HCT116 (cell line): ENCODE data around the gene GALK1. TPM values are rescaled to one million over a fixed set of nuclear protein-coding genes. Genes with fewer than 3 reads are reported as not detected.

Experiments
- ATAC-seq: fragments of 200-7000 bp; cut with Tn5 transposase; 2 replicates; pipeline ENCODE4 v1.9.1; 2020; ENCODE audit warnings: mild to moderate bottlenecking, moderate library complexity
- BruUV-seq: library from RNA; stranded (reverse); fragments of 400-500 nt; replicated peaks from 2 replicates; lab custom pipeline; 2021; lab: Mats Ljungman, UMichigan
- CTCF ChIA-PET: fragments of 300-600 bp; sonication (Branson Sonifier 250); formaldehyde crosslinking; loops from one replicate; lab custom pipeline; 2021; ENCODE audit warnings: antibody characterized with exemption; lab: Charles Lee
- POLR2A ChIA-PET: fragments of 300-600, 350-600 bp; sonication (Branson Sonifier 250); formaldehyde crosslinking; loops from one replicate; lab custom pipeline; 2021; ENCODE audit warnings: antibody characterized with exemption; lab: Charles Lee
- RAD21 ChIA-PET, 2 experiments: fragments of 300-600 bp; sonication (Branson Sonifier 250); formaldehyde crosslinking; loops; one replicate each; lab custom pipeline; 2023; ENCODE audit warnings: low total read pairs in 2 of 2; ENCODE audit not compliant: uncharacterized antibody in 2 of 2, unreplicated experiment in 2 of 2, low non-redundant PET in 1 of 2; lab: Charles Lee
- DNase-seq: peaks from one replicate; pipeline ENCODE4 v3.0.0-alpha.2; 2010; ENCODE audit warnings: low read depth, low spot score
- H2AFZ ChIP-seq: fragments of 200-600 bp; shearing (Covaris generic), sonication (generic); 2 replicates; pipeline ENCODE4 v1.6.1; 2017; ENCODE audit warnings: low read depth, mixed run types, mixed read lengths, antibody characterized with exemption, low read length; ENCODE audit not compliant: poor library complexity, severe bottlenecking
- H3K27ac ChIP-seq: 2 replicates; pipeline ENCODE4 v1.5.1; 2012; ENCODE audit warnings: low read depth, low read length
- H3K27me3 ChIP-seq: fragments of 200-600 bp; sonication (generic); 2 replicates; pipeline ENCODE4 v1.6.1; 2016; ENCODE audit warnings: mixed run types, low read length, mixed read lengths; ENCODE audit not compliant: insufficient read depth
- H3K36me3 ChIP-seq, 2 experiments: fragments of 200-500 bp in 1 of 2; fragments of 200-600 bp in 1 of 2; sonication (Bioruptor generic) in 1 of 2; sonication (generic) in 1 of 2; 2 replicates each; pipeline versions ENCODE4 v1.5.1 to v1.6.1; 2014 to 2016; ENCODE audit warnings: low read length in 2 of 2, inconsistent platforms in 1 of 2, mixed read lengths in 1 of 2, mixed run types in 1 of 2; ENCODE audit not compliant: insufficient read depth in 2 of 2, control insufficient read depth in 1 of 2
- H3K4me1 ChIP-seq, 2 experiments: fragments of 200-600 bp in 1 of 2; sonication (generic) in 1 of 2; 2 replicates each; pipeline versions ENCODE4 v1.5.1 to v1.6.1; 2012 to 2017; ENCODE audit warnings: low read length in 2 of 2, inconsistent platforms in 1 of 2, mild to moderate bottlenecking in 1 of 2, mixed read lengths in 1 of 2, mixed run types in 1 of 2, moderate library complexity in 1 of 2; ENCODE audit not compliant: insufficient read depth in 2 of 2, control insufficient read depth in 1 of 2
- H3K4me2 ChIP-seq: fragments of 200-600 bp; sonication (generic); 2 replicates; pipeline ENCODE4 v1.6.1; 2017; ENCODE audit warnings: mixed run types, low read length, mixed read lengths
- H3K4me3 ChIP-seq, 2 experiments: fragments of 200-600 bp in 1 of 2; sonication (generic) in 1 of 2; replicated peaks in 1 of 2; 2 replicates each; pipeline ENCODE4 v1.5.1; 2011 to 2016; ENCODE audit warnings: low read length in 2 of 2, control low read depth in 1 of 2, low read depth in 1 of 2, mild to moderate bottlenecking in 1 of 2, mixed read lengths in 1 of 2, mixed run types in 1 of 2
- H3K79me2 ChIP-seq: fragments of 200-600 bp; sonication (generic); 2 replicates; pipeline ENCODE4 v1.6.1; 2017; ENCODE audit warnings: mild to moderate bottlenecking, mixed run types, low read length, moderate library complexity, mixed read lengths; ENCODE audit not compliant: insufficient read depth
- H3K9ac ChIP-seq: fragments of 200-600 bp; sonication (generic); 2 replicates; pipeline ENCODE4 v1.6.1; 2016; ENCODE audit warnings: low read length, mixed read lengths
- H3K9me2 ChIP-seq: fragments of 200-600 bp; sonication (generic), shearing (Covaris generic); 2 replicates; pipeline ENCODE4 v1.6.1; 2017; ENCODE audit warnings: mixed run types, mild to moderate bottlenecking, moderate library complexity; ENCODE audit not compliant: insufficient read depth
- H3K9me3 ChIP-seq, 2 experiments: fragments of 200-500 bp in 1 of 2; fragments of 200-600 bp in 1 of 2; sonication (Bioruptor generic) in 1 of 2; sonication (generic) in 1 of 2; 2 replicates each; pipeline ENCODE4 v1.6.1; 2014 to 2017; ENCODE audit warnings: low read length in 2 of 2, mixed read lengths in 2 of 2, inconsistent platforms in 1 of 2, low read depth in 1 of 2, mild to moderate bottlenecking in 1 of 2, mixed run types in 1 of 2, moderate library complexity in 1 of 2; ENCODE audit not compliant: control insufficient read depth in 1 of 2, insufficient read depth in 1 of 2
- H4K20me1 ChIP-seq: fragments of 200-600 bp; sonication (generic), shearing (Covaris generic); 2 replicates; pipeline ENCODE4 v1.6.1; 2017; ENCODE audit warnings: mixed run types, mild to moderate bottlenecking, moderate library complexity; ENCODE audit not compliant: insufficient read depth
- CBX3 ChIP-seq: IDR thresholded peaks from 2 replicates; pipeline ENCODE4 v1.6.1; 2012; ENCODE audit warnings: low read depth
- CEBPB ChIP-seq: IDR thresholded peaks from 2 replicates; pipeline ENCODE4 v1.6.1; 2012; ENCODE audit warnings: low read depth
- EGR1 ChIP-seq: IDR thresholded peaks from 2 replicates; pipeline ENCODE4 v1.6.1; 2012; ENCODE audit warnings: low read depth
- ELF1 ChIP-seq: IDR thresholded peaks from 2 replicates; pipeline ENCODE4 v1.6.1; 2012; ENCODE audit warnings: low read depth, borderline replicate concordance
- REST ChIP-seq: IDR thresholded peaks from 2 replicates; pipeline ENCODE4 v1.6.1; 2012; ENCODE audit warnings: low read depth
- SRF ChIP-seq: IDR thresholded peaks from 2 replicates; pipeline ENCODE4 v1.6.1; 2012; ENCODE audit warnings: low read depth
- TCF7L2 ChIP-seq: IDR thresholded peaks from 2 replicates; pipeline ENCODE4 v1.7.0; 2011; ENCODE audit warnings: borderline replicate concordance, inconsistent platforms; ENCODE audit not compliant: insufficient read depth, insufficient read length; ENCODE audit errors: extremely low read depth
- ZBTB33 ChIP-seq: IDR thresholded peaks from 2 replicates; pipeline ENCODE4 v1.6.1; 2011; ENCODE audit warnings: mild to moderate bottlenecking, low read length, moderate library complexity; ENCODE audit not compliant: insufficient replicate concordance; ENCODE audit errors: extremely low read depth
- intact Hi-C: fragments of 100-400 bp; cut with micrococcal nuclease; formaldehyde crosslinking; loops from 2 replicates; pipeline ENCODE4 v1.10.0; 2022
- total RNA-seq: library from RNA; stranded (reverse); gene quantifications from one replicate; pipeline ENCODE4 v1.2.1, GENCODE V29; 2021; ENCODE audit not compliant: unreplicated experiment

GALK1 gene
- total RNA-seq, 1 experiment from 2014 or later = 57.8 TPM

GRCh38 chr17:75779987-75780889, 15.2 kb upstream of the GALK1 start:
- Histone ChIP-seq H3K9ac (no peak overlapping the region), H3K27me3 (no peaks in the 10 kb centered on the region), H3K4me3 (peak overlapping the region in 1 of 2 experiments; percentile 84; a peak in 1 of 4 replicates), H3K4me1 (peaks cover 35 to 76% of the 10 kb centered on the region in 2 experiments), H3K27ac (peak overlapping the region; percentile 39; the same call in 1 of the 2 replicates), H3K9me2 (no peaks in the 10 kb centered on the region), H3K4me2 (peak overlapping the region; percentile 47), H2AFZ (peak overlapping the region; percentile 82), H3K36me3 (peaks cover 16 to 33% of the 10 kb centered on the region in 2 experiments), H3K9me3 (no peaks in the 10 kb centered on the region), H3K79me2 (peaks cover 30% of the 10 kb centered on the region), H4K20me1 (peaks cover 31% of the 10 kb centered on the region)
- no peak for TF ChIP-seq SRF
- ChIA-PET RAD21 (interaction anchor here (0.6 to 1.0 kb wide), 5 partner anchors 15 to 75 kb away, joined by 3 to 4 read pairs (median 3); partner anchors contain the start of genes GALK1 (in 1 of the 2) and WBP2 (in 1 of the 2)), POLR2A (interaction anchor here (0.6 to 5.0 kb wide), 87 partner anchors 9 to 509 kb away, joined by 3 to 83 read pairs (median 4); partner anchors contain the start of genes FBF1, GALK1, ITGB4 and MIF4GD), CTCF (interaction anchor here (0.7 to 1.5 kb wide), 12 partner anchors 7 to 179 kb away, joined by 3 to 8 read pairs (median 3); partner anchors contain the start of genes SMIM5 and WBP2)
- no peak for DNase-seq
- ATAC-seq = no peak
- intact Hi-C loops = loop anchor here (2.0 to 5.0 kb wide), 2 partner anchors 75 to 97 kb away; partner anchors contain the start of genes TRIM47 and WBP2
- BruUV-seq = no TSS peak

- CTCF ChIA-PET = interaction anchor here (0.7 to 1.5 kb wide), 11 partner anchors 10 to 178 kb away, joined by 3 to 8 read pairs (median 3); partner anchors contain the start of genes SMIM5 and WBP2
- peaks cover 16 to 33% of the 10 kb centered on the region in 2 experiments for H3K36me3 ChIP-seq
- peak overlapping the region; percentile 74 to 84 for H3K4me3 ChIP-seq
- RAD21 ChIA-PET = interaction anchor here (0.8 to 1.0 kb wide), 4 partner anchors 14 to 76 kb away, joined by 3 to 4 read pairs (median 3); partner anchors contain the start of genes GALK1 (in 1 of the 2) and WBP2 (in 1 of the 2)
- H4K20me1 ChIP-seq = peaks cover 31% of the 10 kb centered on the region
- no peaks in the 10 kb centered on the region for H3K27me3 ChIP-seq
- H3K79me2 ChIP-seq = peaks cover 27% of the 10 kb centered on the region
- H3K9me2 ChIP-seq = no peaks in the 10 kb centered on the region
- peak overlapping the region; percentile 97 for H3K9ac ChIP-seq
- no TSS peak for BruUV-seq
- DNase-seq (peak; percentile 100), ATAC-seq (peak; percentile 75)
- H2AFZ ChIP-seq = no peak overlapping the region
- POLR2A ChIA-PET = interaction anchor here (0.6 to 5.1 kb wide), 90 partner anchors 8 to 509 kb away, joined by 3 to 83 read pairs (median 4); partner anchors contain the start of genes FBF1, GALK1, ITGB4 and MIF4GD
- intact Hi-C loops = loop anchor here (2.0 to 5.0 kb wide), 2 partner anchors 75 to 98 kb away; partner anchors contain the start of genes TRIM47 and WBP2
- peak overlapping the region; percentile 84 for H3K4me2 ChIP-seq
- H3K27ac ChIP-seq = peak overlapping the region; percentile 97
- H3K9me3 ChIP-seq = no peaks in the 10 kb centered on the region
- H3K4me1 ChIP-seq = peaks cover 38 to 79% of the 10 kb centered on the region in 2 experiments
- no peak for TF ChIP-seq EGR1
- TF ChIP-seq TCF7L2 = peak; percentile 86
- TF ChIP-seq CEBPB = no peak
- peak; percentile 77 for TF ChIP-seq ZBTB33
- no peak for TF ChIP-seq REST
- no peak for TF ChIP-seq ELF1
- TF ChIP-seq CBX3 = no peak
Measured at GRCh38 chr17:75779250-75779986, 14.4 kb upstream of the GALK1 start.
